Activated B cell treated with CpG ODN at 0.5 μM for 24 hours (primary cell): ENCODE results near the gene FAM53A. TPM values are rescaled to one million over a fixed set of nuclear protein-coding genes. Genes with fewer than 3 reads are reported as not detected.

Experiments used
- ATAC-seq: fragments of 200-7000 bp; cut with Tn5 transposase; one replicate; pipeline ENCODE4 v1.10.0; 2021; ENCODE audit warnings: low read depth, mild to moderate bottlenecking, moderate library complexity
- CTCF ChIA-PET: fragments of 350-600 bp; sonication (Branson Sonifier 250); formaldehyde crosslinking; loops from one replicate; lab custom pipeline; 2021; ENCODE audit warnings: antibody characterized with exemption; lab: Charles Lee
- POLR2A ChIA-PET: fragments of 350-600 bp; sonication (Branson Sonifier 250); formaldehyde crosslinking; loops from one replicate; lab custom pipeline; 2021; ENCODE audit warnings: antibody characterized with exemption; lab: Charles Lee
- DNase-seq: peaks from one replicate; pipeline ENCODE4 v3.0.0; 2022
- H3K27ac Mint-ChIP-seq: one replicate; pipeline ENCODE4 v1.8.0; 2020; ENCODE audit warnings: mixed read lengths
- H3K27me3 Mint-ChIP-seq: one replicate; pipeline ENCODE4 v1.8.0; 2021; ENCODE audit warnings: mixed read lengths
- H3K36me3 Mint-ChIP-seq: one replicate; pipeline ENCODE4 v1.8.0; 2021; ENCODE audit warnings: low read depth, mixed read lengths
- H3K4me1 Mint-ChIP-seq: one replicate; pipeline ENCODE4 v1.8.0; 2021; ENCODE audit warnings: mixed read lengths
- H3K4me3 Mint-ChIP-seq: one replicate; pipeline ENCODE4 v1.8.0; 2020; ENCODE audit warnings: mild to moderate bottlenecking, mixed read lengths
- H3K9me3 Mint-ChIP-seq: one replicate; pipeline ENCODE4 v1.8.0; 2020; ENCODE audit warnings: mixed read lengths
- CTCF ChIP-seq: fragments of 200-600 bp; IDR thresholded peaks from one replicate; pipeline ENCODE4 v1.8.0; 2022; ENCODE audit warnings: antibody characterized with exemption, mild to moderate bottlenecking
- intact Hi-C: fragments of 100-400 bp; cut with micrococcal nuclease; formaldehyde crosslinking; loops from one replicate; pipeline ENCODE4 v1.15.1; 2024
- total RNA-seq: library from RNA; stranded (reverse); gene quantifications from 2 replicates; pipeline ENCODE4 v1.2.3, GENCODE V29; 2022

Gene FAM53A
- total RNA-seq, 1 donor from 2014 or later: 1.2 TPM

GRCh38 chr4:1612278-1613098, 71.6 kb downstream of the FAM53A start:
- H3K4me1 Mint-ChIP-seq: no peaks in the 10 kb centered on the region
- intact Hi-C loops: no loop called here
- peaks cover under 1% of the 10 kb centered on the region for H3K9me3 Mint-ChIP-seq
- no peaks in the 10 kb centered on the region for H3K36me3 Mint-ChIP-seq
- no peak overlapping the region for H3K4me3 Mint-ChIP-seq
- ChIA-PET CTCF (no interaction called here), POLR2A (no interaction called here)
- DNase-seq: no peak
- no peak overlapping the region for H3K27ac Mint-ChIP-seq
- no peaks in the 10 kb centered on the region for H3K27me3 Mint-ChIP-seq
- ATAC-seq: no peak
- TF ChIP-seq CTCF: no peak

GRCh38 chr4:1611501-1611870, 72.6 kb downstream of the FAM53A start:
- no peak for TF ChIP-seq CTCF
- intact Hi-C loops: no loop called here
- ChIA-PET CTCF (no interaction called here), POLR2A (no interaction called here)
- Mint-ChIP-seq H3K27me3 (no peaks in the 10 kb centered on the region), H3K36me3 (no peaks in the 10 kb centered on the region), H3K4me3 (no peak overlapping the region), H3K27ac (no peak overlapping the region), H3K9me3 (no peaks in the 10 kb centered on the region), H3K4me1 (no peaks in the 10 kb centered on the region)
- ATAC-seq (no peak), DNase-seq (no peak)

- intact Hi-C loops: no loop called here
- ChIA-PET POLR2A (no interaction called here), CTCF (no interaction called here)
- no peaks in the 10 kb centered on the region for H3K4me1 Mint-ChIP-seq
- ATAC-seq (no peak), DNase-seq (no peak)
- H3K27me3 Mint-ChIP-seq: no peaks in the 10 kb centered on the region
- no peak overlapping the region for H3K4me3 Mint-ChIP-seq
- H3K9me3 Mint-ChIP-seq: no peaks in the 10 kb centered on the region
- H3K36me3 Mint-ChIP-seq: no peaks in the 10 kb centered on the region
- no peak for TF ChIP-seq CTCF
- no peak overlapping the region for H3K27ac Mint-ChIP-seq
These were observed 73.2 kb downstream of the FAM53A start for GRCh38 chr4:1610791-1611500.

- intact Hi-C loops: no loop called here
- ChIA-PET POLR2A (no interaction called here), CTCF (no interaction called here)
- DNase-seq (no peak), ATAC-seq (no peak)
- no peaks in the 10 kb centered on the region for H3K36me3 Mint-ChIP-seq
- H3K4me1 Mint-ChIP-seq: no peaks in the 10 kb centered on the region
- H3K27ac Mint-ChIP-seq: no peak overlapping the region
- no peaks in the 10 kb centered on the region for H3K27me3 Mint-ChIP-seq
- H3K4me3 Mint-ChIP-seq: no peak overlapping the region
- no peak for TF ChIP-seq CTCF
- H3K9me3 Mint-ChIP-seq: no peaks in the 10 kb centered on the region
These were observed 74.0 kb downstream of the FAM53A start for GRCh38 chr4:1609901-1610790.
